Liver (tissue), 9 donors: ENCODE results near the gene TMEM115. TPM values are rescaled to one million over a fixed set of nuclear protein-coding genes. Genes with fewer than 3 reads are reported as not detected.

ENCODE experiments used
- DNase-seq: peaks from one replicate; pipeline ENCODE4 v3.0.0-alpha.2; 2017; ENCODE audit warnings: low spot score
- H3K27ac ChIP-seq, 2 donors: one replicate each; pipeline ENCODE4 v1.7.0; 2013; ENCODE audit warnings: inconsistent platforms in 2 of 2, low read length in 2 of 2, control low read depth in 1 of 2, low read depth in 1 of 2, mild to moderate bottlenecking in 1 of 2
- H3K27me3 ChIP-seq, 4 donors: one replicate each; pipeline versions ENCODE4 v1.6.1 to v1.7.0; 2013; ENCODE audit warnings: low read length in 3 of 4, inconsistent platforms in 1 of 4, mild to moderate bottlenecking in 1 of 4, moderate library complexity in 1 of 4; ENCODE audit not compliant: control insufficient read depth in 4 of 4, insufficient read depth in 4 of 4
- H3K36me3 ChIP-seq, 4 donors: one replicate each; pipeline versions ENCODE4 v1.6.1 to v1.7.0; 2013; ENCODE audit warnings: low read length in 3 of 4, mild to moderate bottlenecking in 3 of 4, low read depth in 1 of 4, moderate library complexity in 1 of 4; ENCODE audit not compliant: control insufficient read depth in 4 of 4, insufficient read depth in 3 of 4
- H3K4me1 ChIP-seq, 4 donors: one replicate each; pipeline versions ENCODE4 v1.6.1 to v1.7.0; 2013; ENCODE audit warnings: low read length in 3 of 4, mild to moderate bottlenecking in 3 of 4, moderate library complexity in 1 of 4; ENCODE audit not compliant: control insufficient read depth in 4 of 4, insufficient read depth in 4 of 4
- H3K4me3 ChIP-seq, 3 donors: one replicate each; pipeline versions ENCODE4 v1.6.1 to v1.7.0; 2013; ENCODE audit warnings: low read length in 3 of 3, control low read depth in 1 of 3, low read depth in 1 of 3, mild to moderate bottlenecking in 1 of 3
- H3K9ac ChIP-seq, 2 donors: one replicate each; pipeline ENCODE4 v1.7.0; 2013; ENCODE audit warnings: low read length in 2 of 2, mild to moderate bottlenecking in 2 of 2, moderate library complexity in 2 of 2, control low read depth in 1 of 2, low read depth in 1 of 2
- H3K9me3 ChIP-seq, 4 donors: one replicate each; pipeline versions ENCODE4 v1.6.1 to v1.7.0; 2013; ENCODE audit warnings: low read length in 3 of 4; ENCODE audit not compliant: control insufficient read depth in 4 of 4
- EGR1 ChIP-seq, 2 donors: IDR thresholded peaks; 2 replicates each; pipeline ENCODE4 v1.6.1; 2016 to 2018; ENCODE audit warnings: antibody characterized with exemption in 2 of 2, low read depth in 2 of 2
- FOXA1 ChIP-seq: IDR thresholded peaks from 2 replicates; pipeline ENCODE4 v1.6.1; 2016; ENCODE audit warnings: antibody characterized with exemption
- FOXA2 ChIP-seq: IDR thresholded peaks from 2 replicates; pipeline ENCODE4 v1.6.1; 2016; ENCODE audit warnings: antibody characterized with exemption
- GABPA ChIP-seq, 2 donors: IDR thresholded peaks in 1 of 2; conservative IDR thresholded peaks in 1 of 2; 2 replicates each; pipeline ENCODE4 v1.6.1; 2016; ENCODE audit warnings: antibody characterized with exemption in 2 of 2, mild to moderate bottlenecking in 1 of 2, moderate library complexity in 1 of 2
- HNF4A ChIP-seq, 2 donors: conservative IDR thresholded peaks; 2 replicates each; pipeline ENCODE4 v1.6.1; 2016; ENCODE audit warnings: antibody characterized with exemption in 2 of 2, mild to moderate bottlenecking in 2 of 2
- NR2F2 ChIP-seq: IDR thresholded peaks from 2 replicates; pipeline ENCODE4 v1.6.1; 2016; ENCODE audit warnings: antibody characterized with exemption
- RXRA ChIP-seq, 2 donors: IDR thresholded peaks; 2 replicates each; pipeline ENCODE4 v1.6.1; 2017 to 2018; ENCODE audit warnings: antibody characterized with exemption in 2 of 2, mild to moderate bottlenecking in 1 of 2
- SP1 ChIP-seq: IDR thresholded peaks from 2 replicates; pipeline ENCODE4 v1.6.1; 2018; ENCODE audit warnings: antibody characterized with exemption, mild to moderate bottlenecking
- WGBS: extraction: QIAGEN DNeasy Blood & Tissue Kit; methylation state at CpG from one replicate; pipeline ENCODE4 v1.1.7; 2013; 5-methylcytosine and 5-hydroxymethylcytosine counted together
- polyA plus RNA-seq, 2 donors: library from polyadenylated mRNA; stranded (reverse) in 1 of 2; unstranded in 1 of 2; fragments of 200-250 nt in 1 of 2; fragments of >200 nt in 1 of 2; fragmentation: Nextera tagmentation in 1 of 2; extraction: Ambion mirVana in 1 of 2; gene quantifications; one replicate each; pipeline versions ENCODE4 v1.2.1 to v1.2.3, GENCODE V29; 2013 to 2015
- total RNA-seq, 2 donors: library from RNA; depleted of rRNA; stranded (reverse); fragments of >200 nt; gene quantifications; one replicate each; pipeline ENCODE4 v1.2.3, GENCODE V29; 2014
- TF ChIP-seq, protein P1 (sequence below): IDR thresholded peaks from 2 replicates; pipeline ENCODE4 v1.6.1; 2016; ENCODE audit warnings: antibody characterized with exemption
- TF ChIP-seq, protein P2 (sequence below): IDR thresholded peaks from 2 replicates; pipeline ENCODE4 v1.6.1; 2016; ENCODE audit warnings: antibody characterized with exemption
- TF ChIP-seq, protein P3 (sequence below): IDR thresholded peaks from 2 replicates; pipeline ENCODE4 v1.6.1; 2016; ENCODE audit warnings: antibody characterized with exemption, mild to moderate bottlenecking
- TF ChIP-seq, protein P4 (sequence below): IDR thresholded peaks from 2 replicates; pipeline ENCODE4 v1.6.1; 2016; ENCODE audit warnings: antibody characterized with exemption
- donor health status: healthy.
- donor health status: healthy.
- donor health status: healthy.
- donor health status: healthy.
- donor health status: healthy.

TMEM115 gene
- total and polyA plus RNA-seq, 4 donors, result 18.6 to 23.0 (median 19.8) TPM

DNA sequence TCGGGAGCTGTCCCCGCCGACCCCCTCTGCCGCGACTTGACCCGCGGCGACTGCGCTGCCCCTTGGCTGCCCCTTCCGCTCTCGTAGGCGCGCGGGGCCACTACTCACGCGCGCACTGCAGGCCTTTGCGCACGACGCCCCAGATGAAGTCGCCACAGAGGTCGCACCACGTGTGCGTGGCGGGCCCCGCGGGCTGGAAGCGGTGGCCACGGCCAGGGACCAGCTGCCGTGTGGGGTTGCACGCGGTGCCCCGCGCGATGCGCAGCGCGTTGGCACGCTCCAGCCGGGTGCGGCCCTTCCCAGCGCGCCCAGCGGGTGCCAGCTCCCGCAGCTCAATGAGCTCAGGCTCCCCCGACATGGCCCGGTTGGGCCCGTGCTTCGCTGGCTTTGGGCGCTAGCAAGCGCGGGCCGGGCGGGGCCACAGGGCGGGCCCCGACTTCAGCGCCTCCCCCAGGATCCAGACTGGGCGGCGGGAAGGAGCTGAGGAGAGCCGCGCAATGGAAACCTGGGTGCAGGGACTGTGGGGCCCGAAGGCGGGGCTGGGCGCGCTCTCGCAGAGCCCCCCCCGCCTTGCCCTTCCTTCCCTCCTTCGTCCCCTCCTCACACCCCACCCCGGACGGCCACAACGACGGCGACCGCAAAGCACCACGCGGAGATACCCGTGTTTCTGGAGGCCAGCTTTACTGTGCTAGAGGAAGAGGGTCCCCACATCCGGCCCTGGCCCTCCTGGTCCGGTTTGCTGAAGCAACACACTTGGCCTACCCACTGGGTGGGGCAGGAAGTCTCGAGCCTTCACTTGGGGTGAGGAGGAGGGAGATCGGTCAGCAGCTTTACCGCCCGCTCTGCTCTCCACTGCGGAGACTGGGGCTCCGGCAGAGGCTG lies 18.6 kb downstream of the TMEM115 start, which contains the start of gene RASSF1:
Gene RASSF1, minus strand, starts transcription at position 389 of the 882 bp plus-strand sequence. Its CDS starts 31 bp downstream, at position 358.
- H3K4me1 ChIP-seq, result peaks cover 11 to 32% (median 18%) of the 10 kb centered on the region in 4 donors
- H3K9ac ChIP-seq, result peak within 1 kb of the TSS; percentile 10 to 62
- peak; percentile 36 for TF ChIP-seq SP1
- TF ChIP-seq GABPA (IDR thresholded peaks at IDR 0.05 in 1 of 2, conservative IDR thresholded peaks at IDR 0.05 in 1 of 2), result peak in 1 of 2 donors; percentile 22
- TF ChIP-seq, protein P1, sequence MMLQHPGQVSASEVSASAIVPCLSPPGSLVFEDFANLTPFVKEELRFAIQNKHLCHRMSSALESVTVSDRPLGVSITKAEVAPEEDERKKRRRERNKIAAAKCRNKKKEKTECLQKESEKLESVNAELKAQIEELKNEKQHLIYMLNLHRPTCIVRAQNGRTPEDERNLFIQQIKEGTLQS, result no peak
- no peak for TF ChIP-seq NR2F2
- TF ChIP-seq, protein P2, sequence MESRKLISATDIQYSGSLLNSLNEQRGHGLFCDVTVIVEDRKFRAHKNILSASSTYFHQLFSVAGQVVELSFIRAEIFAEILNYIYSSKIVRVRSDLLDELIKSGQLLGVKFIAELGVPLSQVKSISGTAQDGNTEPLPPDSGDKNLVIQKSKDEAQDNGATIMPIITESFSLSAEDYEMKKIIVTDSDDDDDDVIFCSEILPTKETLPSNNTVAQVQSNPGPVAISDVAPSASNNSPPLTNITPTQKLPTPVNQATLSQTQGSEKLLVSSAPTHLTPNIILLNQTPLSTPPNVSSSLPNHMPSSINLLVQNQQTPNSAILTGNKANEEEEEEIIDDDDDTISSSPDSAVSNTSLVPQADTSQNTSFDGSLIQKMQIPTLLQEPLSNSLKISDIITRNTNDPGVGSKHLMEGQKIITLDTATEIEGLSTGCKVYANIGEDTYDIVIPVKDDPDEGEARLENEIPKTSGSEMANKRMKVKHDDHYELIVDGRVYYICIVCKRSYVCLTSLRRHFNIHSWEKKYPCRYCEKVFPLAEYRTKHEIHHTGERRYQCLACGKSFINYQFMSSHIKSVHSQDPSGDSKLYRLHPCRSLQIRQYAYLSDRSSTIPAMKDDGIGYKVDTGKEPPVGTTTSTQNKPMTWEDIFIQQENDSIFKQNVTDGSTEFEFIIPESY, result no peak
- TF ChIP-seq RXRA (IDR thresholded peaks at IDR 0.05), result peak in 1 of 2 donors; percentile 12
- TF ChIP-seq, protein P3, sequence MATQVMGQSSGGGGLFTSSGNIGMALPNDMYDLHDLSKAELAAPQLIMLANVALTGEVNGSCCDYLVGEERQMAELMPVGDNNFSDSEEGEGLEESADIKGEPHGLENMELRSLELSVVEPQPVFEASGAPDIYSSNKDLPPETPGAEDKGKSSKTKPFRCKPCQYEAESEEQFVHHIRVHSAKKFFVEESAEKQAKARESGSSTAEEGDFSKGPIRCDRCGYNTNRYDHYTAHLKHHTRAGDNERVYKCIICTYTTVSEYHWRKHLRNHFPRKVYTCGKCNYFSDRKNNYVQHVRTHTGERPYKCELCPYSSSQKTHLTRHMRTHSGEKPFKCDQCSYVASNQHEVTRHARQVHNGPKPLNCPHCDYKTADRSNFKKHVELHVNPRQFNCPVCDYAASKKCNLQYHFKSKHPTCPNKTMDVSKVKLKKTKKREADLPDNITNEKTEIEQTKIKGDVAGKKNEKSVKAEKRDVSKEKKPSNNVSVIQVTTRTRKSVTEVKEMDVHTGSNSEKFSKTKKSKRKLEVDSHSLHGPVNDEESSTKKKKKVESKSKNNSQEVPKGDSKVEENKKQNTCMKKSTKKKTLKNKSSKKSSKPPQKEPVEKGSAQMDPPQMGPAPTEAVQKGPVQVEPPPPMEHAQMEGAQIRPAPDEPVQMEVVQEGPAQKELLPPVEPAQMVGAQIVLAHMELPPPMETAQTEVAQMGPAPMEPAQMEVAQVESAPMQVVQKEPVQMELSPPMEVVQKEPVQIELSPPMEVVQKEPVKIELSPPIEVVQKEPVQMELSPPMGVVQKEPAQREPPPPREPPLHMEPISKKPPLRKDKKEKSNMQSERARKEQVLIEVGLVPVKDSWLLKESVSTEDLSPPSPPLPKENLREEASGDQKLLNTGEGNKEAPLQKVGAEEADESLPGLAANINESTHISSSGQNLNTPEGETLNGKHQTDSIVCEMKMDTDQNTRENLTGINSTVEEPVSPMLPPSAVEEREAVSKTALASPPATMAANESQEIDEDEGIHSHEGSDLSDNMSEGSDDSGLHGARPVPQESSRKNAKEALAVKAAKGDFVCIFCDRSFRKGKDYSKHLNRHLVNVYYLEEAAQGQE, result peak; percentile 33
- H3K36me3 ChIP-seq, result no peaks in the 10 kb centered on the region
- H3K27ac ChIP-seq, result peak within 1 kb of the TSS; percentile 21 to 34
- DNase-seq, result peak; percentile 78
- peak within 1 kb of the TSS in 1 of 3 donors; percentile 42 for H3K4me3 ChIP-seq
- no peaks in the 10 kb centered on the region for H3K9me3 ChIP-seq
- 23% methylated on average over 85 of the region's 85 CpGs for WGBS
- no peaks in the 10 kb centered on the region for H3K27me3 ChIP-seq

GRCh38 chr3:50340147-50340447 lies 19.2 kb downstream of the TMEM115 start:
- TF ChIP-seq FOXA1, result no peak
- WGBS, result 41% methylated on average over 9 of the region's 9 CpGs
- Histone ChIP-seq H3K36me3 (no peaks in the 10 kb centered on the region), H3K27ac (peak overlapping the region; percentile 21 to 34), H3K9ac (peak overlapping the region in 1 of 2 donors; percentile 62), H3K4me3 (peak overlapping the region in 1 of 3 donors; percentile 42), H3K9me3 (no peaks in the 10 kb centered on the region), H3K4me1 (peaks cover 6 to 32% (median 15%) of the 10 kb centered on the region in 4 donors), H3K27me3 (no peaks in the 10 kb centered on the region)
- DNase-seq, result no peak

DNA sequence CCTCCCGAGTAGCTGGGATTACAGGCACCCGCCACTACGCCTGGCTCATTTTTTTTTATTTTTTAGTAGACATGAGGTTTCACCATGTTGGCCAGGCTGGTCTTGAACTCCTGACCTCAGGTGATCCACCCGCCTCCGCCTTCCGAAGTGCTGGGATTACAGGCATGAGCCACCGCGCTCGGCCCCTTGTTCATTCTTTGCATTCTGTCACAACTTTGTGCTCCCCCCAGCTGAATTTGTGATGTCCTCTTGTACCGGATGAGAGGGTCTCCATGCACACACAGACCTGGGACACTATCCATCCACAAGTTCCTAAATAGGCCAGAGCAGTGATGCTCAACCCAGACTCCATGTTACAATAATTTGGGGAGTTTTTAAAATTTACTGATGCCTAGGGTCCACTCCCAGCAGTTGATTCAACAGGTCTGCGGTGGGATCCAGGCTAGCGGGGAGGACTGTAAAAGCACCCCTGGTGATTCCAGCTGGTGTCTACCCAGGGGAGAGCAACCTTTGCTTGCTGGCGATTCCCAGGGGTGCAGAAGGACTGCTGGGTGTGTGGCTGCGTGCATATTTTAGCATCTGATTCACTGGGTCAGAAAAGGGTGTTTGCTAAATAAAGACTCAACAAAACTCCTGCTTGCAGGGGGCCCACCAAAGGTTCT lies 19.7 kb downstream of the TMEM115 start:
- Histone ChIP-seq H3K27ac (peak overlapping the region; percentile 34 to 99), H3K4me1 (peaks cover 6 to 34% (median 16%) of the 10 kb centered on the region in 4 donors), H3K9me3 (no peaks in the 10 kb centered on the region), H3K36me3 (no peaks in the 10 kb centered on the region), H3K4me3 (peak overlapping the region in 1 of 3 donors; percentile 42), H3K9ac (peak overlapping the region in 1 of 2 donors; percentile 62), H3K27me3 (no peaks in the 10 kb centered on the region)
- TF ChIP-seq, protein P3, result no peak
- TF ChIP-seq FOXA2 (no peak), EGR1 (IDR thresholded peaks at IDR 0.05; ENCODE audit: low read depth in 2 of 2) (no peak), HNF4A (conservative IDR thresholded peaks at IDR 0.05) (no peak), RXRA (IDR thresholded peaks at IDR 0.05) (no peak), NR2F2 (no peak), FOXA1 (no peak)
- TF ChIP-seq, protein P4, sequence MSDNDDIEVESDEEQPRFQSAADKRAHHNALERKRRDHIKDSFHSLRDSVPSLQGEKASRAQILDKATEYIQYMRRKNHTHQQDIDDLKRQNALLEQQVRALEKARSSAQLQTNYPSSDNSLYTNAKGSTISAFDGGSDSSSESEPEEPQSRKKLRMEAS, result no peak
- no peak for DNase-seq
- WGBS, result 78% methylated on average over 14 of the region's 14 CpGs
